Retinal pigment epithelial cell (primary cell): ENCODE results near the gene SUSD6.
"Not testable (repeated sequence)": the region's sequence is repeated elsewhere in the genome, so short reads cannot be mapped to it uniquely, and the experiment has no call there.

ENCODE experiments used
- DNase-seq: peaks from one replicate; pipeline ENCODE4 v3.0.0-alpha.2; 2010; ENCODE audit warnings: low read depth
- H3K4me3 ChIP-seq: 2 replicates; pipeline ENCODE4 v1.5.1; 2011; ENCODE audit warnings: mild to moderate bottlenecking, low read length, control low read depth, moderate library complexity
- CTCF ChIP-seq: conservative IDR thresholded peaks from 2 replicates; pipeline ENCODE4 v1.5.1; 2011; ENCODE audit warnings: low read depth, low read length, control low read depth, inconsistent platforms

The SUSD6 gene

DNA sequence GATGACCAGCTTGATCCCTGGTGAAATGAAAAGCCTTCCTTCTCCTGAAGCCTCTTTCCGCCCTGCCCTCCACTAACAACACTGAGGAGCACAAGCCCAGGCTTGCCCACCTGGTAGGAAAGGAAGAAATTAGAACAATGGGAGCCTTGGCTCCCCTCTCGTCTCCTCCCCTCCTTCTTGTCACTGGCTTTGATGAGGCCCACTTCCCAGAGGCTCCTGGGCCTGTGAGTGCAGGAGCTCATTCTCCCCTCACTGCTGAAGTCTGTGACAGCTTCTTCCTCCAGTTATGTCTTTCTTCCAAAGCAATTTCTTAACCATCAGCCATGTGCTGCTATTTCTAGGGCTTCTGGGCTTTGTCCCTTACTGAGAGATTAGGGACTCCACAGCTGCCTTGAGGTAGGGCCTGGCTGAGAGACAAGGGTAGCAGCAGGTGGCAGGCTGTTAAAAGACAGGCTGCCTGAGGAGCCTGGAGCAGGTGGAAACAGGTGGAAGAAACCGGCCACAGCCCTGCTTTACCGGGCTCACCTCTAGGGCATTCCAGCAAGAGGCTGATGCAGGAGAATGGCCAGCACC, 101.9 kb downstream of the SUSD6 start:
- H3K4me3 ChIP-seq, result no peak overlapping the region
- DNase-seq, result no peak
- TF ChIP-seq CTCF, result no peak

DNA sequence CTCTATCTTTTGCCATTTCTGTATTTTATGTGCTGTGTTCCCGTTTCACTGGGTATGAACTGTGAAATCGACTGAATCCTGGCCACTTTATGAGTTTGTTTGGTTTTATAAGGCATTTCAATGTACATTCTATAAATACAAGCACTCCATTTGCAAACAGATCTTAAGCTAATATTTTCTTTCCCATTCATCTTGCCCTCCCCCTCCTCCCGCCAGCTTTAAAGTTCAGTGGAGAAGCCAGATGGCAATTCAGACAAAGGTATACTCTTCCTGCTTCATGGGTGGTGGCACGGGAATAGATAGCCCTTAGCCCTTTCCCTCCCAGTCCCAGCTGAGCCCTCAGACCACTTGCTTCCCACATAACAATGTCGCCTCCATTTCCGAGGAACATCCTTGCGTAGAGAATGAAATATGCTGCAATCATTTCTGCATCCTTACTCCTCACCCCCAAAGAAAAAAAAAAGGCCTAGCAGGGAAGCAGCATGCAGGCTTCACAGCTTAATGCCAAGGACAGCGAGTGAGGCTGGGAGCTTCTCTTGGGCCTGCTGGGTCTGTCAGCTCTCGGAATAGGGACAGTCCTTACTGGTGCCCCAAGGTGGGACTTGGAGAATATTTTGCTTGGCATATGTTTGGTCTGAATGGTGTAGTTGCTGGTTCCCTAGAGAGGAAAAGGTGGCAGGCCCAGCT, 102.7 kb downstream of the SUSD6 start:
- no peak overlapping the region for H3K4me3 ChIP-seq
- no peak for DNase-seq
- no peak for TF ChIP-seq CTCF

DNA sequence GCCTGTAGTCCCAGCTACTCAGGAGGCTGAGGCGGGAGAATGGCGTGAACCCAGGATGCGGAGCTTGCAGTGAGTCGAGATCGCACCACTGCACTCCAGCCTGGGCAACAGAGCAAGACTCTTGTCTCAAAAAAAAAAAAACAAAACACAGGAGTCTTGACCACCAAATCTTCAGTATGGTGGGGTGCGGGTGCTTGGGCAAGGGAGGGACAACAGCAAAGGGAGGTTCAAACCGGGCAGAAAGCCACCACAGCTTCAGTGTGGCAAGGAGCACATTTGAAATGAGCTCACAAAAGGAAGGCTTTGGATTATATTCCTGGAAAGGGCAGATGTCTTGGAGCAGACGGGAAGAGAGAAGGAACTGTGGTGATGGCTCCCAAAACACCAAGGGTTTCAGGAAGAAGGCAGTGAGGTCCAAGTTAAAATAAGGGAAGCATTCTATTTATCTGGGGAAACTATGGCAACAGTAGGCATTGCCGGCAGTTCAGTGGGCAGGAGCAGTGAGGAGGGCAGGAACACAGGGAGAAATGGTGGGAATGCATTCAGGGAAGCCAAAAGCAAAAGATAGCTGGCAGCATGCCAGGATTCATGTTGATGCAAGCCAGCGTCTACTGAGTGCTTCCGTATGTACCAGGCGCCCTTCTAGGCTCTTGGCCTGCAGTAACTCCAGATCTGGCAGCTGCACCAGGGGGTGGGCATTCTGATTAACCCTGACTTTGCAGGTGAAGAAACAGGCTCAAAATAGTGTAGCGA, 104.5 kb downstream of the SUSD6 start:
- TF ChIP-seq CTCF, result no peak
- DNase-seq, result peak; percentile 48
- no peak overlapping the region for H3K4me3 ChIP-seq

GRCh38 chr14:69716478-69717187, 105.2 kb downstream of the SUSD6 start:
- TF ChIP-seq CTCF, result no peak
- no peak overlapping the region for H3K4me3 ChIP-seq
- DNase-seq, result no peak

DNA sequence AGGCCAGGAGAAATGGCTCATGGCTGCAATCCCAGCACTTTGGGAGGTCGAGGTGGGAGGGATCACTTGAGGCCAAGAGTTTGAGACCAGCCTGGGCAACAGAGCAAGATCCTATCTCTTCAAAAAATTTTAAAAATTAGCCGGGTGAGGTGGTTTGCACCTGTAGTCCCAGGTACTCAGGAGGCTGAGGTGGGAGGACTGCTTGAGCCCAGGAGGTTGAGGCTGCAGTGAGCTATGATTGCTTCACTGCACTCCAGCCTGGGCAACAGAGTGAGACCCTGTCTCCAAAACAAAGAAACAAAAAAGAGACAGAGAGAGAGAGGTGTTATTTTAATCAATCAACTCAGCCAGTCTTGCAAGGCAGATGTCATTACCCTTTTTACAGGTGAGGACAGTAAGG, 107.2 kb downstream of the SUSD6 start:
- DNase-seq, result not testable (repeated sequence)

DNA sequence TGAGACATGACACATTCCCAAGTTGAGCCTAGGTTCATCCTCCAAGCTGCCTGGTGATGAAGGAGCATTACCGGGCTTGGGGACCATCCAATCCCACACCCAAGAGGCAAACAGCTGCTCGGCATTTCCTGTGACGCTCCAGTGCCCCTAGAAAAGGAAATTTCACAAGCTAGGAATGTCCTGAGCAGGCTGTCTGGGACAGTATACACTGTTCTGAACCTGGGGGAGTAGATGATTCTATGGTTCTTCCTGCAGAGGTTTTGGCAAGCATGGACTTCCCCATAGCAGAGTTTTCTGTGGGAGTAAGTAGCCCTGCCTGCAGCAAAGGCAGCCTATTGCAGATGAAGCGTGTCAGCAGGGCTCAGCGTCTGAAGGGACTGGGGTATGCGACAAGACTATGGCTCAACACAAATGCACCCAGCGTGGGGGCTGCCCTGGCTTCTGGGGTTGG, 108.1 kb downstream of the SUSD6 start:
- no peak for DNase-seq
- no peak overlapping the region for H3K4me3 ChIP-seq
- TF ChIP-seq CTCF, result no peak

More for the DNA sequence above, 107.2 kb downstream of the SUSD6 start:
- H3K4me3 ChIP-seq, result not testable (repeated sequence)

GRCh38 chr14:69720912-69721311, 109.5 kb downstream of the SUSD6 start:
- DNase-seq, result no peak
- TF ChIP-seq CTCF, result no peak

More at GRCh38 chr14:69720912-69721311, 109.5 kb downstream of the SUSD6 start:
- H3K4me3 ChIP-seq, result no peak overlapping the region
